Medulla oblongata (tissue), 1 donor: ENCODE data around the gene GREB1.

Experiments
- DNase-seq: peaks from one replicate; pipeline ENCODE4 v3.0.0-alpha.2; 2015; ENCODE audit errors: extremely low spot score

The GREB1 gene

GRCh38 chr2:11683476-11683875, 149.6 kb downstream of the GREB1 start:
- DNase-seq = no peak

DNA sequence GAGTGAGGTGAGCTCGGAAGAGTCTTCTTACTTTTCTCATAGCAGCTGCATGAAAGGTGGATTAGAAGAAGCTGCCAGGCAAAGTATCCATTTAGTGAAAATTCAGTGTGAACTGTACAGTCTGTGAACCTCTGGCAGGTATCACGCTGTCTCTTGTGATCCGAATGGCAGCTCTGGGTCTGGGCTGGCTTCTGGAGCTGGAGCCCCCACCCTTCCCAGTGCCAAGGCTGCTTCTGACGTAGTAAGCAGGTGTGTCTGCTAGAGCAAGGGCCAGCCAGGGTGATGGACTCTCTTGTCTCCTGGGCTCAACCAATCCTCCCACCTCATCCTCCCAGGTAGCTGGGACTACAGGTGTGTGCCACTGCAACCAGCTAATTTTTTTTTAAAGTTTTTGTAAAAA, 150.1 kb downstream of the GREB1 start:
- DNase-seq = no peak

- no peak for DNase-seq
Measured at GRCh38 chr2:11684894-11685460, 151.1 kb downstream of the GREB1 start.

GRCh38 chr2:11685906-11686470, 152.1 kb downstream of the GREB1 start:
- DNase-seq = no peak

GRCh38 chr2:11687736-11688135, 153.9 kb downstream of the GREB1 start:
- DNase-seq = no peak

- peak; percentile 87 for DNase-seq
Measured at GRCh38 chr2:11688222-11689069, 154.6 kb downstream of the GREB1 start.

DNA sequence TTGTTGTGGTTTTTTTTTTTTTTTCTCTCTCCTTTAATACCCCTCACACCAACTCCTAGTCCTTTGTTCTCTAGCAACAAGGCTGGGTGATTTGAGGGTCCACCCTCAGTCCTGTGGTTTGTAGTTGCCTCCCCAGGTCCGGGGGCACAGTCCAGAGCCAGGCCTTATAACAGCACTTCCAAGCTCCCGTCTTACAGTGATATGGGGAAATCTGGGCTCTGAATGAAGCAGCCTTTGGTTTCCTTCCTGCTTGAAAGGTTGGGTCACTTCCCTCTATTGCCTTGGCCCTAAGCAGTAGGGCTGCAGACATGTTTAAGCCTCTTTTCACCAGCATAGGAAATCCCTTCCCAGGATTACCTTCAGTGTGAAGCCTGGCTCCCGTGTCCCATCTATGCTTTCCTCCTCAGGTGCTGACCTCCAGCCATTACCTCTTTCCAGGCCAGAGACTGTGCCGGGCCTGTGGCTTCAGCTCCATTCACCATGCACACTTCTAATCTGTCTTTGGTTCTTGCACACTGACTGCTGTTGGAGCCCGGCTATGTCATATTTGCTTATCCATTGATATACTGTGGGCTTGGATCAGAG, 157.3 kb downstream of the GREB1 start:
- DNase-seq = no peak
